ENCODE measurements around the gene SENP8.

DNA sequence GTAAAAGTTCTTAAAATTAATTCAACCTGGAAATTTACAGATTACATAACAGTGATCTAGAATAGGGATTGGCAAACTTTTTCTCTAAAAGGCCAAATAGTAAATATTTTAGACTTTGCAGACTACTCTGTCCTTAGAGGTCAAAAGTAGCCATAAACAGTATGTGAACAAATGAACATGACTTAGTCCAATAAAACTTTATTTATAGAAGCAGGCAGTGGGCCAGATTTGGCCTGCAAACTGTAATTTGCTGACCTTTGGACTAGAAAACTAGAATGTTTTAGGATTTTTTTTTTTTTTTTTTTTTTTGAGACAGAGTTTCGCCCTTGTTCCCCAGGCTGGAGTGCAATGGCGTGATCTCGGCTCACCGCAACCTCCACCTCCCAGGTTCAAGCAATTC lies 12.1 kb downstream of the SENP8 start:
- TF ChIP-seq, protein P1, sequence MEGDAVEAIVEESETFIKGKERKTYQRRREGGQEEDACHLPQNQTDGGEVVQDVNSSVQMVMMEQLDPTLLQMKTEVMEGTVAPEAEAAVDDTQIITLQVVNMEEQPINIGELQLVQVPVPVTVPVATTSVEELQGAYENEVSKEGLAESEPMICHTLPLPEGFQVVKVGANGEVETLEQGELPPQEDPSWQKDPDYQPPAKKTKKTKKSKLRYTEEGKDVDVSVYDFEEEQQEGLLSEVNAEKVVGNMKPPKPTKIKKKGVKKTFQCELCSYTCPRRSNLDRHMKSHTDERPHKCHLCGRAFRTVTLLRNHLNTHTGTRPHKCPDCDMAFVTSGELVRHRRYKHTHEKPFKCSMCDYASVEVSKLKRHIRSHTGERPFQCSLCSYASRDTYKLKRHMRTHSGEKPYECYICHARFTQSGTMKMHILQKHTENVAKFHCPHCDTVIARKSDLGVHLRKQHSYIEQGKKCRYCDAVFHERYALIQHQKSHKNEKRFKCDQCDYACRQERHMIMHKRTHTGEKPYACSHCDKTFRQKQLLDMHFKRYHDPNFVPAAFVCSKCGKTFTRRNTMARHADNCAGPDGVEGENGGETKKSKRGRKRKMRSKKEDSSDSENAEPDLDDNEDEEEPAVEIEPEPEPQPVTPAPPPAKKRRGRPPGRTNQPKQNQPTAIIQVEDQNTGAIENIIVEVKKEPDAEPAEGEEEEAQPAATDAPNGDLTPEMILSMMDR (IDR thresholded peaks at IDR 0.05; ENCODE audit: poor library complexity), result no peak
- no peak for TF ChIP-seq EZH2 (IDR thresholded peaks at IDR 0.05; ENCODE audit: borderline replicate concordance)

Data from hepatocyte (in vitro differentiated cells).